Midbrain (tissue), 1 donor: Measurements from ENCODE around the gene HOXB3.

Experiments
- DNase-seq: peaks from one replicate; lab custom pipeline; 2025; lab: John Stamatoyannopoulos, UW

Gene HOXB3

GRCh38 chr17:48586355-48587258 is 3.4 kb downstream of the HOXB3 start:
- no peak for DNase-seq

GRCh38 chr17:48584223-48584741 is 5.8 kb downstream of the HOXB3 start:
- DNase-seq: no peak

GRCh38 chr17:48583708-48584222 is 6.3 kb downstream of the HOXB3 start:
- no peak for DNase-seq

DNA sequence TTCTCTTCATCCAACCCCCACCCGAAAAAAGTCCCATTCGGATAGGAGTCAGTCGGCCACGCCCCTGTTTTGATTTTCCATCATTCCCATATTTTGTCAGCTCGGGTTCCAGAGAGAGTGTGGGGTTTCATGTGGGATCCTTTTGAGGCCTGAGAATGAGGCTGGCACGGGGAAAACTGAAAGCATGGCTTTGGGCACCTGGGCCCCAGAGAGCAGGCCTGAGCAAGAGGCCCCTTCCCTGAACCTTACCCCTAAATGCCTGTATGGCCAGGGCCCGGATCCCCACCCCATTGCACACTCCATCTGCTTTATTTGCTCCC is 7.3 kb downstream of the HOXB3 start:
- DNase-seq: no peak

DNA sequence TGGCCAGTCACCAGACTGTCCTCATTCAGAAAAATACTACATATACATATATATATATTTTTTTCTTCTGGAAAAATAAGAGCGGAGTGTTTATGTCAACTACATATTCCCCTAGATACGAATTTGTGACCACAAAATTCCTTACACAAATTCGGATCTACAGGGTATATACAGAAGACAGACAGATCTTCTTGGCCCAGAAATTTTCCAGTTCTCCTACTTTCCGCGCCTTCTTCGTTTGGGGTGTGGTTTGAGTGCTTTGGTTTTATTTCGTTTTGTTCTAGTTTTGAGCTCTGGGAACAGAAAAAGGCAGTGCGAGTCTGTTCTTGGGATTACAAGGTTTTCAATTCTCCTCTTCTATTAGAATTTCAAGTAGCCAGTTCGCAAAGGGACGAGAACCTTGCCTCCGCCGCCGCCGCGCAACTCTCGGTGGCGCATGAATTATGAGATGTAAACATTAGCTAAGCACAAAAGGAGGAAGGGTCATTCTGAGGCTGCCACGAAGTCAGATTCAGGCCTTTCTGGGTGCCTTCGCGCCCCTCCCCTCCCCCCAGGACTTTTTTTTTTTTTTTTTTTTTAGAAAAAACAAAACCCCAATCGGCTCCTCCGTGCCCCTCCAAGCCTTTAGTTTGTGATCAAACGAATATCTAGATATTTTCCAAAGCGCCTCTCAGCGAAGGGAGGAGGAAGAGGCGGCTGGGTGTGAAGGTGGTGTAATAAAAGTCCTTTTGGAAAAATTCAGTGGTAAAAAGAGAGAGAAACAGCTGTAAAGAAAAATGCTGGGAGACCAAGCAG is 10.1 kb downstream of the HOXB3 start:
- no peak for DNase-seq

- DNase-seq: no peak
Observed at GRCh38 chr17:48579471-48579759, 10.6 kb downstream of the HOXB3 start.

GRCh38 chr17:48578616-48579470 is 11.2 kb downstream of the HOXB3 start:
- no peak for DNase-seq

DNA sequence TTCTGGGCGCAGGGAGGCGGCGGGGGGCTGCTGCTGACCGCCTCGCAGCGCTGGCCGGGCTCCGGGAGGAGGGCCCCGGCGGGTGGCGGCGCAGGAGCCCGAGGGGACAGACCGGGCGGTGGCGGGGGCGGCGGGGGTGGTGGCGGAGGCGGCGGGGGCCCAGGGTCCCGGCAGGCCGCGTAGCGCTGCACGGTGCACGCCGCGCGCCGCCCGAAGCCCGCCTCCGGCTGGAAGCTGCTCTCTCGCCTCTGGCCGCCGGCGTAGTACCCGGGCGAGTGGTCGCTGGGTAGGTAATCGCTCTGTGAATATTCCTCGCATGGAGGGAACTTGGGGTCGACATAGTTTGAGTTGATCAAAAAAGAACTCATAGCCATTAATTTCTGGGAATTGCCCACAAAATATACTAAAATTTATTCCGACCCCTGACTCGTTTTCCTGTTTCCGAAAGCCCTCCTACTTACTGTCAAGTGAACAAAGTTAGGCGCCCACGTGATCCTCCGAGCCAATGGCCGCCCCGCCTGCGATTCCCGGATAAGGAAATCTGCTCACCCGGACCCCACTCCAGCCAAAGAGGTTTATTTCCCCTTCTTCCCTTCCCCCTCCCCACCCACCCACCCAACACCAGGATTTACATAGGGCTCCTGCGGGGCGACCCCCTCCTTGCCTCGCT is 12.0 kb downstream of the HOXB3 start, which contains the start of gene HOXB4:
Gene HOXB4, minus strand, starts transcription at position 405 of the 670 bp plus-strand sequence. Its CDS starts 31 bp downstream, at position 374.
- DNase-seq: no peak

GRCh38 chr17:48577330-48577945 is 12.6 kb downstream of the HOXB3 start:
- no peak for DNase-seq

DNA sequence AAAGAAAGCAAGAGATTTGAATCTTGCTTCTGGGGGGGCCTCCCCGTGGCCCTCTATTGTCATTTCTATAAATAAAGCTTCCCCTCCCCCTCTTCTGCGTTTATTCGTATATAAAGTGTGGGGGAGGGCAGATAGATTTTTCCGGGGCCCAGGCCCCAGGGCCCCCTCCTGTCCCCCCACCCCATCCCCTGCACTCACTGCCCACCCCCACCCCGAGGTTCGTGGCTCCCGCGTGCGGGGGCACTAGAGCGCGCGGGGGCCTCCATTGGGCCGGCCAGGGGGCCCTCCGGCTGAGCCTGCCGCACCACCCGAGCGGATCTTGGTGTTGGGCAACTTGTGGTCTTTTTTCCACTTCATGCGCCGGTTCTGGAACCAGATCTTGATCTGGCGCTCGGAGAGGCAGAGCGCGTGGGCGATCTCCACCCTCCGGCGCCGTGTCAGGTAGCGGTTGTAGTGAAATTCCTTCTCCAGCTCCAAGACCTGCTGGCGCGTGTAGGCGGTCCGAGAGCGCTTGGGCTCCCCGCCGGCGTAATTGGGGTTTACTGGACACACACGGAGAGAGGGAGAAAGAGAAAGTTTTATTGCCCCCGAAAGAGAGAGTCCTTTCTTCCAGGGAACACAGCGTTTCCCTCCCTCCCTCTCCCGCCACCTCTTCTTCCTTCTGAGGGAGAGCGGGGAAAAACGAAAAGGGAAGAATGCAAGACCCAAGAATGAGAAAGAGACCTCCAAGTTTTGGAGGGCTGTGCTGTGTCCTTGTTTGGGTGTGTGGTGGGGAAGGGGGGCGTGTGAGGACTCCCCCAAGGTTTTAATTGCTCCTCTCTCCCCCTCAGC is 13.3 kb downstream of the HOXB3 start:
- DNase-seq: no peak

- no peak for DNase-seq
Observed at GRCh38 chr17:48575673-48576478, 14.2 kb downstream of the HOXB3 start.

GRCh38 chr17:48575066-48575582 is 14.9 kb downstream of the HOXB3 start:
- DNase-seq: no peak

- DNase-seq: no peak
Observed at GRCh38 chr17:48574505-48575065, 15.5 kb downstream of the HOXB3 start.

- DNase-seq: no peak
Observed at GRCh38 chr17:48571826-48572417, 18.1 kb downstream of the HOXB3 start.

GRCh38 chr17:48571024-48571818 is 18.8 kb downstream of the HOXB3 start:
- no peak for DNase-seq

GRCh38 chr17:48570325-48571023 is 19.6 kb downstream of the HOXB3 start:
- DNase-seq: no peak
